GM15510 (cell line): ENCODE measurements around the gene MINDY1.

Experiments used
- POLR2A ChIP-seq: IDR thresholded peaks from 3 replicates; pipeline ENCODE4 v1.6.1; 2011; ENCODE audit warnings: borderline replicate concordance; ENCODE audit not compliant: insufficient read length; ENCODE audit errors: extremely low read depth

Gene MINDY1

GRCh38 chr1:151006327-151007052 is at the start of gene MINDY1:
Gene MINDY1, minus strand, starts transcription at chr1:151006902. Its CDS starts 4,285 bp downstream, at chr1:151002617.
- TF ChIP-seq POLR2A: peak; percentile 28

- no peak for TF ChIP-seq POLR2A
These were observed 49.4 kb upstream of the MINDY1 start for GRCh38 chr1:151056149-151056548.

GRCh38 chr1:151055581-151055980 is 48.9 kb upstream of the MINDY1 start:
- no peak for TF ChIP-seq POLR2A

- TF ChIP-seq POLR2A: no peak
These were observed 48.4 kb upstream of the MINDY1 start for GRCh38 chr1:151054971-151055547.

GRCh38 chr1:151051356-151052009 is 44.8 kb upstream of the MINDY1 start:
- TF ChIP-seq POLR2A: no peak

- no peak for TF ChIP-seq POLR2A
These were observed 43.5 kb upstream of the MINDY1 start for GRCh38 chr1:151050051-151050688.

- TF ChIP-seq POLR2A: no peak
These were observed 42.8 kb upstream of the MINDY1 start for GRCh38 chr1:151049458-151049857.

GRCh38 chr1:151048645-151049032 is 41.9 kb upstream of the MINDY1 start:
- no peak for TF ChIP-seq POLR2A

GRCh38 chr1:151047925-151048644 is 41.4 kb upstream of the MINDY1 start:
- no peak for TF ChIP-seq POLR2A

- peak; percentile 59 for TF ChIP-seq POLR2A
These were observed 40.9 kb upstream of the MINDY1 start, which contains the start of gene C1orf56 for GRCh38 chr1:151047591-151047924. Gene C1orf56, plus strand, starts transcription at chr1:151047751. Its CDS starts 97 bp downstream, at chr1:151047848.

- TF ChIP-seq POLR2A: no peak
These were observed 36.5 kb upstream of the MINDY1 start for GRCh38 chr1:151043163-151043562.

GRCh38 chr1:151039521-151039920 is 32.8 kb upstream of the MINDY1 start:
- no peak for TF ChIP-seq POLR2A

GRCh38 chr1:151037032-151037431 is 30.3 kb upstream of the MINDY1 start:
- no peak for TF ChIP-seq POLR2A

- no peak for TF ChIP-seq POLR2A
These were observed 29.7 kb upstream of the MINDY1 start, which contains the start of gene BNIPL for GRCh38 chr1:151036356-151036755. Gene BNIPL, plus strand, starts transcription at chr1:151036586. Its CDS starts 140 bp downstream, at chr1:151036726.
